Activated CD4-positive, alpha-beta memory T cell treated with anti-CD3 and anti-CD28 coated beads, Interleukin-2, amount 10 ng/mL, durations not matched to agents 7 days and 5 days (primary cell): ENCODE measurements around the gene RAI14. TPM values are rescaled to one million over a fixed set of nuclear protein-coding genes. Genes with fewer than 3 reads are reported as not detected.
"Not testable (repeated sequence)": the region's sequence is repeated elsewhere in the genome, so short reads cannot be mapped to it uniquely, and the experiment has no call there.

Experiments
- CTCF ChIA-PET: fragments of 350-600 bp; sonication (Branson Sonifier 250); formaldehyde crosslinking; loops from one replicate; lab custom pipeline; 2021; ENCODE audit warnings: antibody characterized with exemption, inconsistent platforms; lab: Charles Lee
- POLR2A ChIA-PET: fragments of 350-600 bp; sonication (Branson Sonifier 250); formaldehyde crosslinking; loops from one replicate; lab custom pipeline; 2021; ENCODE audit warnings: antibody characterized with exemption; lab: Charles Lee
- DNase-seq: peaks from one replicate; pipeline ENCODE4 v3.0.0-alpha.2; 2020
- H3K27ac Mint-ChIP-seq: one replicate; pipeline ENCODE4 v1.8.0; 2021; ENCODE audit warnings: mild to moderate bottlenecking, mixed read lengths
- H3K27me3 Mint-ChIP-seq: one replicate; pipeline ENCODE4 v1.8.0; 2021; ENCODE audit warnings: mixed read lengths
- H3K36me3 Mint-ChIP-seq: one replicate; pipeline ENCODE4 v1.8.0; 2021; ENCODE audit warnings: low read depth, mixed read lengths
- H3K4me1 Mint-ChIP-seq: one replicate; pipeline ENCODE4 v1.8.0; 2021; ENCODE audit warnings: mixed read lengths
- H3K4me3 Mint-ChIP-seq: one replicate; pipeline ENCODE4 v1.8.0; 2021; ENCODE audit warnings: mild to moderate bottlenecking, mixed read lengths
- H3K9me3 Mint-ChIP-seq: one replicate; pipeline ENCODE4 v1.8.0; 2021; ENCODE audit warnings: mixed read lengths
- total RNA-seq, 2 experiments: library from RNA; stranded (reverse); gene quantifications; one replicate each; pipeline ENCODE4 v1.2.3, GENCODE V29; 2021

The RAI14 gene
- total RNA-seq, 2 experiments from 2014 or later: 0.76 to 1.0 TPM

DNA sequence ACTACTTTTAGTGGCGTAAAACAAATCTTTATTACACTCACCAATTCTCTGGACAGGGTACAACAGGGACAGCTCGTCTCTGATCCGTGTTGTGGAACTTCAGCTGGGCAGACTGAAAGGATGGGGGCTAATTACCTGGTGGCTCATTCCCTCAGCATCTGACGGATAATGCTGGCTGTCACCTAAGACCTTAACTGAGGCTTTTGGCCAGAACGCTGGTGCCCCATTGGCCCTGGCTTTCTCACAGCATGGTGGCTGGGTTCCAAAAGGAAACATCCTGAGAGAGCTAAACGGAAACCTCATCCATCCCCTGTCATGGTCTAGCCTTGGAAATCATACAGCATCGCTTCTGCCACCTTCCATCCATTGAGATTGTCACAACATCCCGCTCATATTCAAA, 62.9 kb downstream of the RAI14 start:
- no peaks in the 10 kb centered on the region for H3K36me3 Mint-ChIP-seq
- peaks cover 1% of the 10 kb centered on the region for H3K27me3 Mint-ChIP-seq
- no peak overlapping the region for H3K27ac Mint-ChIP-seq
- no peaks in the 10 kb centered on the region for H3K9me3 Mint-ChIP-seq
- CTCF ChIA-PET: no interaction called here
- no peak for DNase-seq
- H3K4me3 Mint-ChIP-seq: no peak overlapping the region
- no peaks in the 10 kb centered on the region for H3K4me1 Mint-ChIP-seq
- POLR2A ChIA-PET: no interaction called here

DNA sequence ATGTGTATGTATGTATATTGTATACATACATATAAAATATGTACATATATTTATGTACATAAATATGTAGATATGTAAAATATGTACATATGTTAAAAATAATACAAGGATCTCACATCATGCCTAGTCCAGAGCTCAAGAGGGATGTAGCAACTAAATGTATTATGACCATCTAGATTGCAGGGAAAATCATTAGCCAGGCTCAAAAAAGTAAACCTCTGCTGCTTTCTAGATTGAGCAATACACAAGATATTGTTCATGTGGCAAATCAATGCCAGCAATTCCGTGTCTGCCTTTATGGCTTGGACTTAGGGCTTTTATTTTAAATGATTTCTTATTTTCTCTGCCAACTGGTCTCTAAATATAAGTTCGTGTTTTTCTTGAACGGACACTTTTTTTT, 65.2 kb downstream of the RAI14 start:
- Mint-ChIP-seq H3K4me1 (no peaks in the 10 kb centered on the region), H3K36me3 (no peaks in the 10 kb centered on the region), H3K27ac (no peak overlapping the region), H3K9me3 (no peaks in the 10 kb centered on the region), H3K27me3 (no peaks in the 10 kb centered on the region), H3K4me3 (no peak overlapping the region)
- no peak for DNase-seq
- ChIA-PET CTCF (no interaction called here), POLR2A (no interaction called here)

DNA sequence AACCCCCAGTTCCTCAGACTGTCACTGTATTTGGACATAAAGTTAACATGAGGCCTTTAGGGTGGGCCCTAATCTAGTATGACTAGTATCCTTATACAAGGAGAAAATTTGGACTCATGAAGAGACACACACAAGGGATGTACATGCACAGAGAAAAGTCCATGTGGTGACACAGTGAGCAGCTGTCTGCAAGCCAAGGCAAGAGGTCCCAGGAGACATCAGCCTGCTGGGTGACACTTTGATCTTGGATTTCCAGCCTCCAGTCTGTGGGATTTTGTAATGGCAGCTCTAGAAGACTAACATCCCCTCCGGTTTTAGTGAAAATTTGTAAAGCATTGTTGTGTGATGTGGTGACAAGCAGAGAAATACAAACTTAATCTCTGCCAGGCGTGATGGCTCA, 66.1 kb downstream of the RAI14 start:
- Mint-ChIP-seq H3K4me3 (no peak overlapping the region), H3K4me1 (no peaks in the 10 kb centered on the region), H3K9me3 (peaks cover 5% of the 10 kb centered on the region), H3K27ac (no peak overlapping the region), H3K36me3 (no peaks in the 10 kb centered on the region), H3K27me3 (no peaks in the 10 kb centered on the region)
- no peak for DNase-seq
- ChIA-PET POLR2A (no interaction called here), CTCF (no interaction called here)

DNA sequence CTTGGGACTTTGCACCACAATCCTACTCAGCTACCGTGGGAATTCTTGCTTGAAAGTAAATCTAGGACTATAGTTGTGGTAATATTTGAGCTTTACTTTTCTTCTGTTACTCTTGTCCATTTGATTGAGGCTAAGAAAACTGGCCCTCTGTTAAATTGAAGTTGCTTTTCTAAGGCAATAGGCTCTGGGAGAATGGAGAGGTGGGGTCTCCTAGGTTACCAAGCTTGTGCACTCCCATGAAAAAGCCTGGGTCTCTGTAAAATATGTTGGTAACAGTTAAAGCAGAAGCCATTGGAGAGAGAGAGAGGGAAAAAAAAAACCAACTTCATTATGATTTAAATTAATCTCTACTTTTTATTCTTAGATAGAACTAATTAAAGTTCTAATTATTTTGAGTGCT, 68.6 kb downstream of the RAI14 start:
- H3K27ac Mint-ChIP-seq: no peak overlapping the region
- ChIA-PET POLR2A (no interaction called here), CTCF (interaction anchor here (1.3 kb wide), 1 partner anchor 279 kb away, joined by 4 read pairs; no protein-coding TSS in a partner anchor)
- no peaks in the 10 kb centered on the region for H3K36me3 Mint-ChIP-seq
- no peak overlapping the region for H3K4me3 Mint-ChIP-seq
- H3K9me3 Mint-ChIP-seq: peaks cover 5% of the 10 kb centered on the region
- H3K27me3 Mint-ChIP-seq: no peaks in the 10 kb centered on the region
- no peak for DNase-seq
- H3K4me1 Mint-ChIP-seq: no peaks in the 10 kb centered on the region

DNA sequence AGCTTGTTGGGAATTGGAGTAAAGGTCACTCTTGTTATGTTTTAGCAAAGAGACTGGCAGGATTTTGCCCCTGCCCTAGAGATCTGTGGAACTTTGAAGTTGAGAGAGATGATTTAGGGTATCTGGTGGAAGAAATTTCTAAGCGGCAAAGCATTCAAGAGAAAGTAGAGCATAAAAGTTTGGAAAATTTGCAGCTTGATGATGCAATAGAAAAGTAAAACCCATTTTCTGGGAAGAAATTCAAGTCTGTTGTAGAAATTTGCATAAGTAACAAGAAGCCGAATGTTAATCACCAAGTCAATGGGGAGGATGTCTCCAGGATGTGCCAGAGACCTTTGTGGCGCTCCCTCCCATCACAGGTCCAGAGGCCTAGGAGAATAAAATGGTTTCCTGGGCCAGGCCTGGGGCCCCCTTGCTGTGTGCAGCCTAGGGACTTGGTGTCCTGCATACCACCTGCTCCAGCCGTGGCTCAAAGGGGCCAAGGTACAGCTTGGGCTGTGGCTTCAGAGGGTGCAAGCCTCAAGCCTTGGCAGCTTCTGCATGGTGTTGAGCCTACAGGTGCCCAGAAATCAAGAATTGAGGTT, 71.1 kb downstream of the RAI14 start:
- H3K4me3 Mint-ChIP-seq, H3K27me3 Mint-ChIP-seq, POLR2A ChIA-PET, CTCF ChIA-PET, H3K27ac Mint-ChIP-seq, H3K4me1 Mint-ChIP-seq, H3K9me3 Mint-ChIP-seq, DNase-seq, H3K36me3 Mint-ChIP-seq: not testable (repeated sequence)

DNA sequence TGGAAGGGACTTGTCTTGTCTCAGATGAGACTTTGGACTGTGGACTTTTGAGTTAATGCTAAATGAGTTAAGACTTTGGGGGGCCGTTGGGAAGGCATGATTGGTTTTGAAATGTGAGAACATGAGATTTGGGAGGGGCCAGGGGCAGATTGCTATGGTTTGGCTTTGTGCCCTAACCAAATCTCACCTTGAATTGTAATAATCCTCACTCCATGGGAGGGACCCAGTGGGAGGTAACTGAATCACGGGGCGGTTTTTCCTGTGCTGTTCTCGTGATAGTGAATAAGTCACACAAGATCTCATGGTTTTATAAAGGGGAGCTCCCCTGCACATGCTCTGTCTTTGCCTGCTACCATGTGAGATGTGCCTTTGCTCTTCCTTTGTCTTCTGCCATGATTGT, 72.1 kb downstream of the RAI14 start:
- no peak overlapping the region for H3K27ac Mint-ChIP-seq
- H3K27me3 Mint-ChIP-seq: no peaks in the 10 kb centered on the region
- no peak overlapping the region for H3K4me3 Mint-ChIP-seq
- H3K9me3 Mint-ChIP-seq: peaks cover 5% of the 10 kb centered on the region
- DNase-seq: no peak
- ChIA-PET CTCF (no interaction called here), POLR2A (no interaction called here)
- no peaks in the 10 kb centered on the region for H3K4me1 Mint-ChIP-seq
- H3K36me3 Mint-ChIP-seq: no peaks in the 10 kb centered on the region

DNA sequence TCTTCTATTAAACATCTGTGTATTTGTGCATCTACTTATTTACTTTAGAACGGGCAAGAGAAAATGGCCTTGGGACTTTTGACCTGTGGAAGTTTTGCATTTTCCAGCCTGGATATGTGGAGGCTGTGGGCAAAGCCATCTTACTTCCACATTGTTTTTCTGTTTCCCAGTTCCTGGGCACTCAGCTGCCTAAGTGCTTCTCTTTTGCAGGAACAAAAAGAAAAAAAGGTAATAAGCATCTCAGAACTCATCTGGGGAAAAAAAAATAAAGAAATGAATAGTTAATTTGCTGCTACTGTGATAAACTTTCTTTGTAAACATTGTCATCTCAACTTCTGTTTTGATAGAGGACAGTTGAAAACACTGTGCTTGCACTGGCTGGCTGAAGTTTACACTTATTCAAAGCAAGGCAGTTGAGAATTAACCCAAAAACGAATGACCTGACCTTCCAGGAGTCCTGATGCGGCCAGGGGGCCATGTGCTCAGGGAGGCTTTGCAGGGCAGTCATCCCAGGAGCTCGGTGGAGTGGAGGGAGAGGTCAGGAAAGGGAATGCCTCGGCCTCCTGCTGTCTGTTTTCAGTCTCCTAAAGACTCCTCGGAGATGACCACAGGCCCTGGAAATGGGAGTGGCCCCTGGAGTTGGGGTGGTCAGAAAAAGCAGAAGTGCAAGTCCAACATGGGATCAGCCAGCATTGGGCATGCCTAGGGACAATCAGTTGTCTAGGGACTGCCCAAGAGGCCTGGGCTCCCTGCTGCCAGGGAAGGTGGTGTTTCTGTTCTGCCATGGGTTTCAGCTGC, 75.5 kb downstream of the RAI14 start:
- no peak overlapping the region for H3K4me3 Mint-ChIP-seq
- POLR2A ChIA-PET: no interaction called here
- H3K36me3 Mint-ChIP-seq: no peaks in the 10 kb centered on the region
- no peak overlapping the region for H3K27ac Mint-ChIP-seq
- H3K4me1 Mint-ChIP-seq: no peaks in the 10 kb centered on the region
- CTCF ChIA-PET: no interaction called here
- H3K27me3 Mint-ChIP-seq: no peaks in the 10 kb centered on the region
- DNase-seq: no peak
- H3K9me3 Mint-ChIP-seq: peaks cover 5% of the 10 kb centered on the region

DNA sequence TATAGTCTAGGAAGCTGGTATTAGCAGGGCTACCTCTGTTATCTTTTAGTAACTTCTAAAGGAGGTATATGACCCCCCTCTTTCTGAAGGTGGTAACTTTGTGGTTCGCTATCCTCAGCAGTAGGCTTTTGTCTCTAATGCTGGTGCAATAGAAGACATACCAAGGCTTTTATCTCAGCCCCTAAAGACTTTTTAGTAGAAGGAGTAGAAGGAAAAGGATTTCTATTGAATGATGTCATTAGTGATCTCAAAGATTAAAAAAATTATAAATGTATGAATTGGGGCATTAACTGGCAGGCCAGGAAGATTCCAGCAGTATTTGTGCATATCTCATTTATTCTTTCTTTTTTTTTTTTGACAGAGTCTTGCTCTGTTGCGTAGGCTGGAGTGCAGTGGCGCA, 78.2 kb downstream of the RAI14 start:
- Mint-ChIP-seq H3K27ac (no peak overlapping the region), H3K9me3 (no peaks in the 10 kb centered on the region)
- CTCF ChIA-PET: no interaction called here

DNA sequence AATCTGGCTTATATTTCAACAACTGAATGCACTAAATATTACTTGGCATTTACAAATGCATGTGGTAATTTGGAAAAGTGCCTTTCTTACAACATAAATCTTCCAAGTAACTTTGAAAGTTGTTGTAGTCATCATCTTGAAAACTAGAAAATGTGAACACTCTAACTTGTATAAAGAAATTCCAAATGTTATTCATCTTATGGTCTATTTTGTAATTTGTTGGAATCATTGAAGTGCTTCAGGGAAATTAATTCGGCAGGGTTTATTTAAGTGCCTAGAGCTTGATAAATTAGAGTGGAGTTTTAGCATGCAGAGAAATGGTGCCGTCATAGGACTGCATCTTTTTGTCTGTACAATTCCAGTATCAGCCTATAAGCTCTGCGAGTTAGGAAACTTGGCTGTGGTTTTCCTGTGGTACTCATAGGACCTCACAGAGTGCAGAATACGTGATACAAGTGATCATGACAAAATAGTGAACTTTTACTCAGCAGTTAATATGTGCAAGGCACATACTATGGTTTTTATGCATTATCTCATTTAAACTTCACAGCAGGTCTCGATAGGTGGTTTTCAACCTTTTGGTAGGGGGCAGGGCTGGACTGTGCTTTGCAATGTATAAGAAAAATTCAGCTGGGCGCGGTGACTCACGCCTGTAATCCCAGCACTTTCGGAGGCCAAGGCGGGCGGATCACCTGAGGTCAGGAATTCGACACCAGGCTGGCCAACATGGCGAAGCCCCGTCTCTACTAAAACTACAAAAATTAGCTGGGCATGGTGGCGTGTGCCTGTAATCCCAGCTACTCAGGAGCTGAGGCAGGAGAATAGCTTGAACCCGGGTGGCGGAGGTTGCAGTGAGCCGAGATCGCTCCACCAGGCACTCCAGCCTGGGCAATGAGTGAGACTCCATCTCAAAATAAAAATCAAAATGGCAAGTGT, 79.6 kb downstream of the RAI14 start:
- Mint-ChIP-seq H3K27ac (no peak overlapping the region), H3K4me3 (no peak overlapping the region), H3K27me3 (no peaks in the 10 kb centered on the region), H3K9me3 (no peaks in the 10 kb centered on the region), H3K4me1 (no peaks in the 10 kb centered on the region), H3K36me3 (no peaks in the 10 kb centered on the region)
- ChIA-PET POLR2A (no interaction called here), CTCF (no interaction called here)
- no peak for DNase-seq

More for the DNA sequence above, 78.2 kb downstream of the RAI14 start:
- Mint-ChIP-seq H3K27me3 (no peaks in the 10 kb centered on the region), H3K4me3 (no peak overlapping the region), H3K4me1 (no peaks in the 10 kb centered on the region), H3K36me3 (no peaks in the 10 kb centered on the region)
- POLR2A ChIA-PET: no interaction called here
- DNase-seq: no peak

DNA sequence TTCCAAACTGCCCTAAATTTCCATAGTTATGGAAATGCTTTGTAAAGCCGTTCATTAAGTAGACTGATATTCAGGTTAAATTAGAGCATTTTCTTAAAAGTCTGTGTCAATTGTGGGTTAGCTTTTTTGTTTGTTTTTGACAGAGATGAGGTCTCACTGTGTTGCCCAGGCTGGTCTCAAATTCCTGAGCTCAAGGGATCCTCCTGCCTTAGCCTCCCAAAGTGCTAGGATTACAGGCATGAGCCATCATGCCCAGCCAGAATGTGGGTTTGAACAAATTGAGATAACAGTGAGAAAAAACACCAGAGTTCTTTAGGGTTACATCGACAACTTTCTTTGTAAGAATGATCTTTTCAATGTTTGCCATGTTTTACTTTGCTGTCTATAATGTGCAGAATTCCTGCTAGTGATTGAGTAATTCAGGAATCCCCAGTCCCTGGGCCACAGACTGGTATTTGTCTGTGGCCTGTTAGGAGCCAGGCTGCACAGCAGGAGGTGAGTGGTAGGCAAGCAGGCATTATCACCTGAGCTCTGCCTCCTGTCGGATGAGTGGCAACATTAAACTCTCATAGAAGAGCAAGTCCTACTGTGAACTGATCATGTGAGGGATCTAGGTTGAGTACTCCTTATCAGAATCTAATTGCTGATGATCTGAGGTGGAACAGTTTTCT, 80.5 kb downstream of the RAI14 start:
- Mint-ChIP-seq H3K4me3 (no peak overlapping the region), H3K4me1 (no peaks in the 10 kb centered on the region), H3K27ac (no peak overlapping the region), H3K9me3 (no peaks in the 10 kb centered on the region), H3K27me3 (no peaks in the 10 kb centered on the region), H3K36me3 (no peaks in the 10 kb centered on the region)
- no peak for DNase-seq
- CTCF ChIA-PET: no interaction called here
- POLR2A ChIA-PET: no interaction called here

DNA sequence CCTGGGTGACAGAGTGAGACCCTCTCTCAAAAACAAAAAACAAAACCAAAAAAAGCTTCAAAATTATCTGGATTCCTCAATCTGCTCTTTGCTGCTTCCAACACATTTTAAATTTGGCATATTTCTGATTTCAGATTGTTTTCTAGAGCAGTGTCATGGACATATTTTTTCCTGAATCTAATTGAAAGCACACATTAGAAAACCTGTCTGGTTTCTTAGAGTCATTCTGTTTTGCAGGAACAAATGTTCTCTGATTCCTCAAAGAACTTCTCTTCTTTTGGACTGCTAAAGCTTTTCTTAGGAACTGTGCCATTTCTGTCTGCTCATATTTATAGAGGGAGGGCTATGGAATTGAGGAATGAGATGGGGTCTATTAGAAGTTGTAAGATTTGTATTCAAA, 81.6 kb downstream of the RAI14 start:
- CTCF ChIA-PET: no interaction called here
- Mint-ChIP-seq H3K4me1 (no peaks in the 10 kb centered on the region), H3K9me3 (no peaks in the 10 kb centered on the region), H3K27me3 (no peaks in the 10 kb centered on the region), H3K4me3 (no peak overlapping the region), H3K36me3 (no peaks in the 10 kb centered on the region), H3K27ac (no peak overlapping the region)
- no peak for DNase-seq
- POLR2A ChIA-PET: no interaction called here

DNA sequence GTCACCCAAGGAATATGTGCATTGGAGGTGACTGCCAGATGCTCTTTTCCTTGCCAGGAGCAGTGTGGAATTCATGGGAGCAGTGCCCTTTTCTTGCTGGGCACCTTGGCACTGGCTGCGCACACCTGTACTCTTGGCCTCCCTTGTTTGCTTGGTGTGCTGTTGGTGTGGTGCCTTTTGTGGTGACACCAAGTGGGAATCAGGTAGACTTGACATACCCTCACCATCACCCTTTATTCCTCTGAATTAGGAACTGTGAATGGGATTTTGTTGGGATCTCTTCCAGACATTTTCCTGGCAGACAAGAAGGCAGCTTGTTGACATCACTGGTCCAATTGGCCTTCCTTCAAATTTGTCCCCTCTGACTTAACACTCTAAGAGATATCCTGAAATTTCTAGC, 82.3 kb downstream of the RAI14 start:
- POLR2A ChIA-PET: no interaction called here
- CTCF ChIA-PET: no interaction called here
- no peaks in the 10 kb centered on the region for H3K27me3 Mint-ChIP-seq

DNA sequence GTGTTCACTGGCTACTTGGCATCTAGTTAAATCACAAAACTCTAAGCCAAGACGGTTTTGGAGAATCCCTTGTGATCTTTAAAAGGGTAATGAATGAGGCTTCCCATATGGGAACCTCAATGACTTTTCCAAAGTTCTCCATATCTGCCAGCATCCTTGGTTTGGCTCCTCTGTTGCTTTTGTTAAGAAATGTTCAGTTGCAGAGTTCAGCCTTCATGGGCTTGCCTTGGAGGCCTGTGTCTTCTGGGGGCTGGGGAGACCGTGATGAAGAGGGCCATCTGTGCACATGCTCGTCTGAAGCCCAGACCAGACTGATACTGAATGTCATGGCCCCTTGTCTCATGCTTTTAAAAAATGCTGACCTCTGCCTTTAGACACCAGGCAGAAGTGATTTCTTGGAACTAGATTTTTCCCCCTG, 84.3 kb downstream of the RAI14 start:
- H3K4me3 Mint-ChIP-seq: no peak overlapping the region
- no peaks in the 10 kb centered on the region for H3K36me3 Mint-ChIP-seq
- peaks cover 2% of the 10 kb centered on the region for H3K4me1 Mint-ChIP-seq
- POLR2A ChIA-PET: no interaction called here
- H3K27ac Mint-ChIP-seq: no peak overlapping the region
- no peaks in the 10 kb centered on the region for H3K27me3 Mint-ChIP-seq
- DNase-seq: no peak
- CTCF ChIA-PET: no interaction called here
- H3K9me3 Mint-ChIP-seq: no peaks in the 10 kb centered on the region

More for the DNA sequence above, 82.3 kb downstream of the RAI14 start:
- H3K4me3 Mint-ChIP-seq: no peak overlapping the region
- no peak for DNase-seq
- no peak overlapping the region for H3K27ac Mint-ChIP-seq
- no peaks in the 10 kb centered on the region for H3K9me3 Mint-ChIP-seq
- H3K4me1 Mint-ChIP-seq: peaks cover 2% of the 10 kb centered on the region
- H3K36me3 Mint-ChIP-seq: no peaks in the 10 kb centered on the region
